A549 (cell line): ENCODE results near the gene PAQR5.

ENCODE experiments used
- CHD2 ChIP-seq: fragments of 150-350 bp; IDR thresholded peaks from 2 replicates; pipeline ENCODE4 v1.6.1; 2014; ENCODE audit warnings: low read length; ENCODE audit not compliant: partially characterized antibody
- EP300 ChIP-seq, 2 experiments: fragments of >200 bp; sonication (Bioruptor Twin); formaldehyde crosslinking; IDR thresholded peaks; 2 replicates in 1 of 2; 3 replicates in 1 of 2; pipeline ENCODE4 v1.6.1; 2016 to 2017
- MAX ChIP-seq: IDR thresholded peaks from 2 replicates; pipeline ENCODE4 v1.6.1; 2012
- POLR2A ChIP-seq: IDR thresholded peaks from 2 replicates; pipeline ENCODE4 v1.6.1; 2012; ENCODE audit warnings: mild to moderate bottlenecking, low read length
- RAD21 ChIP-seq, 2 experiments: fragments of >200 bp in 1 of 2; sonication (Bioruptor Twin) in 1 of 2; formaldehyde crosslinking in 1 of 2; IDR thresholded peaks in 1 of 2; conservative IDR thresholded peaks in 1 of 2; 2 replicates in 1 of 2; 3 replicates in 1 of 2; pipeline ENCODE4 v1.6.1; 2012 to 2018; ENCODE audit warnings: inconsistent platforms in 1 of 2
- REST ChIP-seq: fragments of 200-600 bp; sonication (generic); IDR thresholded peaks from 2 replicates; pipeline ENCODE4 v1.6.1; 2016; ENCODE audit warnings: antibody characterized with exemption, mild to moderate bottlenecking, moderate library complexity
- SMC3 ChIP-seq: fragments of >200 bp; sonication (Bioruptor Twin); formaldehyde crosslinking; IDR thresholded peaks from 3 replicates; pipeline ENCODE4 v1.6.1; 2018; ENCODE audit warnings: inconsistent platforms
- TF ChIP-seq, protein P1 (sequence below): fragments of >200 bp; sonication (Bioruptor Twin); formaldehyde crosslinking; IDR thresholded peaks from 3 replicates; pipeline ENCODE4 v1.5.1; 2016

- TF ChIP-seq, protein P1, sequence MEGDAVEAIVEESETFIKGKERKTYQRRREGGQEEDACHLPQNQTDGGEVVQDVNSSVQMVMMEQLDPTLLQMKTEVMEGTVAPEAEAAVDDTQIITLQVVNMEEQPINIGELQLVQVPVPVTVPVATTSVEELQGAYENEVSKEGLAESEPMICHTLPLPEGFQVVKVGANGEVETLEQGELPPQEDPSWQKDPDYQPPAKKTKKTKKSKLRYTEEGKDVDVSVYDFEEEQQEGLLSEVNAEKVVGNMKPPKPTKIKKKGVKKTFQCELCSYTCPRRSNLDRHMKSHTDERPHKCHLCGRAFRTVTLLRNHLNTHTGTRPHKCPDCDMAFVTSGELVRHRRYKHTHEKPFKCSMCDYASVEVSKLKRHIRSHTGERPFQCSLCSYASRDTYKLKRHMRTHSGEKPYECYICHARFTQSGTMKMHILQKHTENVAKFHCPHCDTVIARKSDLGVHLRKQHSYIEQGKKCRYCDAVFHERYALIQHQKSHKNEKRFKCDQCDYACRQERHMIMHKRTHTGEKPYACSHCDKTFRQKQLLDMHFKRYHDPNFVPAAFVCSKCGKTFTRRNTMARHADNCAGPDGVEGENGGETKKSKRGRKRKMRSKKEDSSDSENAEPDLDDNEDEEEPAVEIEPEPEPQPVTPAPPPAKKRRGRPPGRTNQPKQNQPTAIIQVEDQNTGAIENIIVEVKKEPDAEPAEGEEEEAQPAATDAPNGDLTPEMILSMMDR = no peak
- TF ChIP-seq EP300 (IDR thresholded peaks at IDR 0.05) (no peak), MAX (no peak), RAD21 (conservative IDR thresholded peaks at IDR 0.05 in 1 of 2, IDR thresholded peaks at IDR 0.05 in 1 of 2) (no peak), REST (no peak), POLR2A (no peak), CHD2 (no peak), SMC3 (no peak)
These were observed 21.4 kb upstream of the PAQR5 start for GRCh38 chr15:69277316-69277715.
